ENCODE measurements around the gene TMEM237.

Gene TMEM237

GRCh38 chr2:201633661-201634249 is 9.5 kb downstream of the TMEM237 start:
- no peak for TF ChIP-seq JUND (IDR thresholded peaks at IDR 0.05; ENCODE audit: low read depth)
- in situ Hi-C loops (cut with HindIII; ENCODE audit: low pct_unique_long_range_greater_than_20kb, low sequenced_read_pairs) = no loop called here
- DNase-seq (ENCODE audit: low read depth in 1 of 2, low spot score in 1 of 2) = no peak

GRCh38 chr2:201631041-201631440 is 12.3 kb downstream of the TMEM237 start:
- in situ Hi-C loops (cut with HindIII; ENCODE audit: low pct_unique_long_range_greater_than_20kb, low sequenced_read_pairs) = no loop called here
- DNase-seq (ENCODE audit: low read depth in 1 of 2, low spot score in 1 of 2) = no peak
- no peak for TF ChIP-seq JUND (IDR thresholded peaks at IDR 0.05; ENCODE audit: low read depth)

- TF ChIP-seq JUND (IDR thresholded peaks at IDR 0.05; ENCODE audit: low read depth) = no peak
- in situ Hi-C loops (cut with HindIII; ENCODE audit: low pct_unique_long_range_greater_than_20kb, low sequenced_read_pairs) = no loop called here
- no peak for DNase-seq (ENCODE audit: low read depth in 1 of 2, low spot score in 1 of 2)
Observed at GRCh38 chr2:201630577-201630976, 12.7 kb downstream of the TMEM237 start.

GRCh38 chr2:201628545-201628944 is 14.8 kb downstream of the TMEM237 start:
- no peak for TF ChIP-seq JUND (IDR thresholded peaks at IDR 0.05; ENCODE audit: low read depth)
- in situ Hi-C loops (cut with HindIII; ENCODE audit: low pct_unique_long_range_greater_than_20kb, low sequenced_read_pairs) = no loop called here
- no peak for DNase-seq (ENCODE audit: low read depth in 1 of 2, low spot score in 1 of 2)

- TF ChIP-seq JUND (IDR thresholded peaks at IDR 0.05; ENCODE audit: low read depth) = no peak
- in situ Hi-C loops (cut with HindIII; ENCODE audit: low pct_unique_long_range_greater_than_20kb, low sequenced_read_pairs) = no loop called here
- DNase-seq (ENCODE audit: low read depth in 1 of 2, low spot score in 1 of 2) = no peak
Observed at GRCh38 chr2:201622306-201622970, 20.9 kb downstream of the TMEM237 start.

- no peak for TF ChIP-seq JUND (IDR thresholded peaks at IDR 0.05; ENCODE audit: low read depth)
- in situ Hi-C loops (cut with HindIII; ENCODE audit: low pct_unique_long_range_greater_than_20kb, low sequenced_read_pairs) = no loop called here
- no peak for DNase-seq (ENCODE audit: low read depth in 1 of 2, low spot score in 1 of 2)
Observed at GRCh38 chr2:201621293-201621999, 21.9 kb downstream of the TMEM237 start.

GRCh38 chr2:201618744-201619662 is 24.3 kb downstream of the TMEM237 start:
- in situ Hi-C loops (cut with HindIII; ENCODE audit: low pct_unique_long_range_greater_than_20kb, low sequenced_read_pairs) = no loop called here
- no peak for DNase-seq (ENCODE audit: low read depth in 1 of 2, low spot score in 1 of 2)
- TF ChIP-seq JUND (IDR thresholded peaks at IDR 0.05; ENCODE audit: low read depth) = no peak

GRCh38 chr2:201608021-201608420 is 35.3 kb downstream of the TMEM237 start:
- DNase-seq (ENCODE audit: low read depth in 1 of 2, low spot score in 1 of 2) = no peak
- no peak for TF ChIP-seq JUND (IDR thresholded peaks at IDR 0.05; ENCODE audit: low read depth)
- in situ Hi-C loops (cut with HindIII; ENCODE audit: low pct_unique_long_range_greater_than_20kb, low sequenced_read_pairs) = no loop called here

GRCh38 chr2:201607568-201607967 is 35.7 kb downstream of the TMEM237 start:
- in situ Hi-C loops (cut with HindIII; ENCODE audit: low pct_unique_long_range_greater_than_20kb, low sequenced_read_pairs) = no loop called here
- DNase-seq (ENCODE audit: low read depth in 1 of 2, low spot score in 1 of 2) = no peak
- TF ChIP-seq JUND (IDR thresholded peaks at IDR 0.05; ENCODE audit: low read depth) = no peak

- peak in 1 of 2 experiments; percentile 66 for DNase-seq (ENCODE audit: low read depth in 1 of 2, low spot score in 1 of 2)
- TF ChIP-seq JUND (IDR thresholded peaks at IDR 0.05; ENCODE audit: low read depth) = no peak
- in situ Hi-C loops (cut with HindIII; ENCODE audit: low pct_unique_long_range_greater_than_20kb, low sequenced_read_pairs) = no loop called here
Observed at GRCh38 chr2:201600906-201601305, 42.4 kb downstream of the TMEM237 start.

- TF ChIP-seq JUND (IDR thresholded peaks at IDR 0.05; ENCODE audit: low read depth) = no peak
- in situ Hi-C loops (cut with HindIII; ENCODE audit: low pct_unique_long_range_greater_than_20kb, low sequenced_read_pairs) = no loop called here
- DNase-seq (ENCODE audit: low read depth in 1 of 2, low spot score in 1 of 2) = no peak
Observed at GRCh38 chr2:201597397-201597796, 45.9 kb downstream of the TMEM237 start.

- DNase-seq (ENCODE audit: low read depth in 1 of 2, low spot score in 1 of 2) = no peak
- in situ Hi-C loops (cut with HindIII; ENCODE audit: low pct_unique_long_range_greater_than_20kb, low sequenced_read_pairs) = no loop called here
- TF ChIP-seq JUND (IDR thresholded peaks at IDR 0.05; ENCODE audit: low read depth) = no peak
Observed at GRCh38 chr2:201580486-201580885, 62.8 kb downstream of the TMEM237 start.
